ENCODE results near the gene CDK14. TPM values are rescaled to one million over a fixed set of nuclear protein-coding genes. Genes with fewer than 3 reads are reported as not detected.

The CDK14 gene
- total and polyA plus RNA-seq, 2 of the 8 experiments (the other 6 are each of a cell fraction or from before 2014, with no cell fraction given) = 5.5 to 47.3 TPM

GRCh38 chr7:90869335-90869734 lies 273.2 kb downstream of the CDK14 start:
- CTCF ChIA-PET (ENCODE audit: partially characterized antibody) = no interaction called here
- H2BK5ac ChIP-seq (ENCODE audit: low read depth, low read length) = no peak overlapping the region
- H2AFZ ChIP-seq (ENCODE audit: low read length) = no peak overlapping the region
- no peak overlapping the region for H3K27ac ChIP-seq (ENCODE audit: low read depth, low read length)
- H4K20me1 ChIP-seq (replicated peaks in 1 of 2; ENCODE audit: control insufficient read depth in 1 of 2, insufficient read depth in 2 of 2, low read length in 2 of 2) = no peaks in the 10 kb centered on the region
- no peak overlapping the region for H2BK12ac ChIP-seq (ENCODE audit: low read depth, low read length)
- no peak overlapping the region for H2BK20ac ChIP-seq (ENCODE audit: low read length)
- H3K18ac ChIP-seq (ENCODE audit: extremely low read depth, low read length) = no peak overlapping the region
- H4K8ac ChIP-seq (ENCODE audit: extremely low read depth, insufficient read depth, low read length) = no peak overlapping the region
- POLR2A ChIA-PET (ENCODE audit: partially characterized antibody) = no interaction called here
- no peak overlapping the region for H3K4me3 ChIP-seq (ENCODE audit: extremely low read depth in 1 of 4, insufficient read depth in 2 of 4, low read depth in 3 of 4, low read length in 4 of 4)
- no peak for TF ChIP-seq ATF3 (IDR thresholded peaks at IDR 0.05; ENCODE audit: insufficient read depth, low read depth, low read length)
- TF ChIP-seq HDAC6 (IDR thresholded peaks at IDR 0.05; ENCODE audit: low read depth, low read length) = no peak
- TF ChIP-seq KDM1A (IDR thresholded peaks at IDR 0.05; ENCODE audit: borderline replicate concordance, low read length) = no peak
- TF ChIP-seq JUND (IDR thresholded peaks at IDR 0.05; ENCODE audit: low read length) = no peak
- TF ChIP-seq TBP (IDR thresholded peaks at IDR 0.05; ENCODE audit: low read depth, low read length) = no peak
- no peak for TF ChIP-seq SP2 (IDR thresholded peaks at IDR 0.05; ENCODE audit: low read length)
- H3K4ac ChIP-seq (replicated peaks; ENCODE audit: insufficient read length, low read depth, low read length) = no peak overlapping the region
- H3K36me3 ChIP-seq (ENCODE audit: control insufficient read depth in 2 of 4, insufficient read depth in 4 of 4, low read length in 3 of 4) = no peaks in the 10 kb centered on the region
- H3K27me3 ChIP-seq (replicated peaks in 1 of 4; ENCODE audit: control insufficient read depth in 3 of 4, extremely low read depth in 1 of 4, insufficient read depth in 3 of 4, low read length in 3 of 4) = no peaks in the 10 kb centered on the region
- FAIRE-seq (no peak), DNase-seq (ENCODE audit: low read depth in 1 of 2, low spot score in 2 of 2) (no peak)
- no peak overlapping the region for H4K91ac ChIP-seq (replicated peaks; ENCODE audit: insufficient read length, low read length)
- no peak overlapping the region for H3K9ac ChIP-seq (replicated peaks in 1 of 4; ENCODE audit: extremely low read depth in 1 of 4, low read depth in 3 of 4, low read length in 3 of 4)
- no peaks in the 10 kb centered on the region for H3K9me3 ChIP-seq (ENCODE audit: insufficient read depth in 2 of 2, low read depth in 1 of 2, low read length in 1 of 2)
- no peak overlapping the region for H2BK120ac ChIP-seq (replicated peaks; ENCODE audit: low read depth, low read length)
- no peak overlapping the region for H3K4me2 ChIP-seq (ENCODE audit: insufficient read depth in 1 of 2, low read depth in 2 of 2, low read length in 2 of 2)
- H2AK5ac ChIP-seq (ENCODE audit: low read depth, low read length) = no peak overlapping the region
- H3K14ac ChIP-seq (ENCODE audit: insufficient read length) = no peak overlapping the region
- H3K79me2 ChIP-seq (ENCODE audit: control insufficient read depth in 1 of 2, insufficient read depth in 2 of 2, low read length in 2 of 2) = no peaks in the 10 kb centered on the region
- H3K4me1 ChIP-seq (replicated peaks in 1 of 4; ENCODE audit: control insufficient read depth in 3 of 4, insufficient read depth in 4 of 4, low read length in 3 of 4) = no peaks in the 10 kb centered on the region
- no peaks in the 10 kb centered on the region for H3K23me2 ChIP-seq (ENCODE audit: low read depth, low read length)
- H3K56ac ChIP-seq (replicated peaks; ENCODE audit: insufficient read length, low read depth, low read length) = no peak overlapping the region
- H4K5ac ChIP-seq (ENCODE audit: insufficient read length, low read depth, low read length) = no peak overlapping the region
- H2BK15ac ChIP-seq (ENCODE audit: low read length) = no peak overlapping the region
- no peak overlapping the region for H3K23ac ChIP-seq (ENCODE audit: insufficient read length)
- no peaks in the 10 kb centered on the region for H3K79me1 ChIP-seq (ENCODE audit: low read depth, low read length)
- WGBS, 2 experiments (ENCODE audit: extremely low coverage in 1 of 2, insufficient coverage in 1 of 2, insufficient read length in 1 of 2, insufficient replicate concordance in 2 of 2, low coverage in 1 of 2, low lambda C conversion rate in 2 of 2, missing lambda C conversion rate in 1 of 2) = 86% methylated on average over 1 of the region's 1 CpG; no CpG with 5 or more reads in 1 of the 2 experiments
